IPS DF 6.9 (cell line): Measurements from ENCODE around the gene DDR1.

Experiments
- DNase-seq: peaks from one replicate; pipeline ENCODE4 v3.0.0-alpha.2; 2013; ENCODE audit warnings: low read depth, low spot score
- H3K27ac ChIP-seq: one replicate; pipeline ENCODE4 v1.5.1; 2013; ENCODE audit warnings: low read length, control low read depth
- H3K27me3 ChIP-seq: 2 replicates; pipeline ENCODE4 v1.6.1; 2013; ENCODE audit warnings: mild to moderate bottlenecking, low read length; ENCODE audit not compliant: control insufficient read depth, insufficient read depth
- H3K36me3 ChIP-seq: 2 replicates; pipeline ENCODE4 v1.6.1; 2013; ENCODE audit warnings: low read length; ENCODE audit not compliant: control insufficient read depth, insufficient read depth
- H3K4me1 ChIP-seq: 2 replicates; pipeline ENCODE4 v1.6.1; 2013; ENCODE audit warnings: low read length; ENCODE audit not compliant: control insufficient read depth, insufficient read depth
- H3K4me3 ChIP-seq: 2 replicates; pipeline ENCODE4 v1.5.1; 2013; ENCODE audit warnings: mild to moderate bottlenecking, low read length
- H3K9me3 ChIP-seq: 2 replicates; pipeline ENCODE4 v1.6.1; 2013; ENCODE audit warnings: low read length, inconsistent platforms; ENCODE audit not compliant: control insufficient read depth, insufficient read depth
- WGBS: extraction: QIAGEN DNeasy Blood & Tissue Kit; methylation state at CpG from one replicate; pipeline ENCODE4 v1.1.7; 2013; ENCODE audit warnings: mixed read lengths, missing lambda C conversion rate; ENCODE audit not compliant: insufficient read length, insufficient coverage; 5-methylcytosine and 5-hydroxymethylcytosine counted together

DDR1 gene

GRCh38 chr6:30948811-30949210 is 64.5 kb downstream of the DDR1 start:
- Histone ChIP-seq H3K27ac (no peak overlapping the region), H3K4me3 (no peak overlapping the region), H3K4me1 (no peaks in the 10 kb centered on the region), H3K9me3 (no peaks in the 10 kb centered on the region), H3K27me3 (no peaks in the 10 kb centered on the region), H3K36me3 (no peaks in the 10 kb centered on the region)
- no peak for DNase-seq
- no CpG with 5 or more reads among the region's 6 CpGs for WGBS
